Lung (tissue), 12 donors: ENCODE results near the gene PTF1A. TPM values are rescaled to one million over a fixed set of nuclear protein-coding genes. Genes with fewer than 3 reads are reported as not detected.

Experiments
- ATAC-seq: fragments of 200-7000 bp; cut with Tn5 transposase; one replicate; pipeline ENCODE4 v1.9.1; 2020; ENCODE audit warnings: moderate number of reproducible peaks; ENCODE audit not compliant: insufficient read depth, low FRiP score
- DNase-seq, 3 donors: peaks; one replicate each; pipeline ENCODE4 v3.0.0-alpha.2; 2013 to 2017
- H3K27ac ChIP-seq, 2 donors: one replicate each; pipeline ENCODE4 v1.5.1; 2013; ENCODE audit warnings: mild to moderate bottlenecking in 2 of 2, moderate library complexity in 2 of 2, control low read depth in 1 of 2, inconsistent platforms in 1 of 2, low read depth in 1 of 2, low read length in 1 of 2
- H3K27me3 ChIP-seq, 3 donors: one replicate each; pipeline ENCODE4 v1.5.1; 2013; ENCODE audit warnings: low read length in 2 of 3; ENCODE audit not compliant: control insufficient read depth in 3 of 3, insufficient read depth in 3 of 3
- H3K36me3 ChIP-seq, 4 donors: one replicate each; pipeline ENCODE4 v1.5.1; 2013; ENCODE audit warnings: low read length in 4 of 4, mild to moderate bottlenecking in 1 of 4, moderate library complexity in 1 of 4; ENCODE audit not compliant: control insufficient read depth in 4 of 4, insufficient read depth in 4 of 4
- H3K4me1 ChIP-seq, 5 donors: one replicate each; pipeline ENCODE4 v1.5.1; 2013; ENCODE audit warnings: low read length in 5 of 5, mild to moderate bottlenecking in 2 of 5, moderate library complexity in 1 of 5; ENCODE audit not compliant: control insufficient read depth in 5 of 5, insufficient read depth in 5 of 5
- H3K4me3 ChIP-seq: one replicate; pipeline ENCODE4 v1.5.1; 2013; ENCODE audit warnings: mild to moderate bottlenecking, control low read depth, moderate library complexity
- H3K9ac ChIP-seq, 2 donors: one replicate each; pipeline ENCODE4 v1.5.1; 2013; ENCODE audit warnings: low read length in 2 of 2, control low read depth in 1 of 2; ENCODE audit not compliant: insufficient read depth in 1 of 2
- H3K9me3 ChIP-seq, 4 donors: one replicate each; pipeline ENCODE4 v1.5.1; 2013; ENCODE audit warnings: low read length in 3 of 4, mild to moderate bottlenecking in 1 of 4, moderate library complexity in 1 of 4; ENCODE audit not compliant: control insufficient read depth in 4 of 4, insufficient read depth in 3 of 4
- CTCF ChIP-seq: IDR thresholded peaks from 2 replicates; pipeline ENCODE4 v1.5.1; 2012; ENCODE audit warnings: mild to moderate bottlenecking; ENCODE audit errors: control extremely low read depth, extremely low read depth
- WGBS, 2 donors: extraction: QIAGEN DNeasy Blood & Tissue Kit; methylation state at CpG; one replicate each; pipeline ENCODE4 v1.1.7; 2013; 5-methylcytosine and 5-hydroxymethylcytosine counted together
- polyA plus RNA-seq, 2 donors: library from polyadenylated mRNA; stranded (reverse); fragments of 200-250 nt; gene quantifications; one replicate each; pipeline ENCODE4 v1.2.1, GENCODE V29; 2013
- total RNA-seq, 2 donors: library from RNA; depleted of rRNA in 1 of 2; stranded (reverse); fragments of >200 nt in 1 of 2; gene quantifications; one replicate each; pipeline ENCODE4 v1.2.1, GENCODE V29; 2014 to 2021
- donor health status: control.
- donor health status: control.
- donor health status: Bipolar disorder and iron deficiency.
- donor health status: healthy.
- donor health status: DM: yes; HTN: yes; CAD: no.

The PTF1A gene
- total and polyA plus RNA-seq, 4 donors, result not detected

- DNase-seq, result no peak
- Histone ChIP-seq H3K4me3 (no peak overlapping the region), H3K27me3 (peaks cover 27 to 78% (median 78%) of the 10 kb centered on the region in 3 donors)
These were observed 1.4 kb downstream of the PTF1A start for GRCh38 chr10:23193435-23194074.

GRCh38 chr10:23194471-23194965 lies 2.4 kb downstream of the PTF1A start:
- peaks cover 36 to 78% (median 69%) of the 10 kb centered on the region in 3 donors for H3K27me3 ChIP-seq
- no peak overlapping the region for H3K27ac ChIP-seq
- TF ChIP-seq CTCF, result no peak
- no peak overlapping the region for H3K4me3 ChIP-seq
- DNase-seq (no peak), ATAC-seq (no peak)
- peaks cover 0 to 16% (median 0%) of the 10 kb centered on the region in 5 donors for H3K4me1 ChIP-seq
- no peak overlapping the region for H3K9ac ChIP-seq
- H3K9me3 ChIP-seq, result peaks cover 0 to 7% (median 0%) of the 10 kb centered on the region in 4 donors
- WGBS, 2 donors, result 11 to 13% methylated on average over 13 of the region's 13 CpGs
- no peaks in the 10 kb centered on the region for H3K36me3 ChIP-seq

More at GRCh38 chr10:23193435-23194074, 1.4 kb downstream of the PTF1A start:
- no peak for ATAC-seq
- 5 to 6% methylated on average over 16 to 19 of the region's 19 CpGs for WGBS, 2 donors
- Histone ChIP-seq H3K27ac (no peak overlapping the region), H3K36me3 (no peaks in the 10 kb centered on the region), H3K9me3 (peaks cover 0 to 7% (median 0%) of the 10 kb centered on the region in 4 donors), H3K4me1 (peaks cover 0 to 15% (median 0%) of the 10 kb centered on the region in 5 donors), H3K9ac (no peak overlapping the region)
- TF ChIP-seq CTCF, result no peak

- no peak for TF ChIP-seq CTCF
These were observed 3.1 kb downstream of the PTF1A start for GRCh38 chr10:23194966-23195845.

More at GRCh38 chr10:23194966-23195845, 3.1 kb downstream of the PTF1A start:
- 5% methylated on average over 52 to 70 of the region's 70 CpGs for WGBS, 2 donors
- no peaks in the 10 kb centered on the region for H3K36me3 ChIP-seq
- peaks cover 0 to 7% (median 0%) of the 10 kb centered on the region in 4 donors for H3K9me3 ChIP-seq
- ATAC-seq (no peak), DNase-seq (no peak)
- no peak overlapping the region for H3K27ac ChIP-seq
- H3K4me3 ChIP-seq, result no peak overlapping the region
- H3K27me3 ChIP-seq, result peaks cover 36 to 78% (median 72%) of the 10 kb centered on the region in 3 donors
- peaks cover 0 to 16% (median 0%) of the 10 kb centered on the region in 5 donors for H3K4me1 ChIP-seq
- no peak overlapping the region for H3K9ac ChIP-seq
